Kidney (tissue), 14 donors: ENCODE results near the gene LRRC45. TPM values are rescaled to one million over a fixed set of nuclear protein-coding genes. Genes with fewer than 3 reads are reported as not detected.

Experiments used
- DNase-seq, 5 donors: peaks; one replicate each; pipeline ENCODE4 v3.0.0-alpha.2; 2013 to 2020
- FAIRE-seq: peaks from 2 replicates; lab custom pipeline; 2012; peaks lifted over from hg19 to GRCh38; lab: Jason Lieb, UNC
- H3K27ac ChIP-seq, 2 donors: one replicate each; pipeline ENCODE4 v1.7.0; 2013; ENCODE audit warnings: low read depth in 2 of 2, low read length in 2 of 2, inconsistent platforms in 1 of 2
- H3K27me3 ChIP-seq: one replicate; pipeline ENCODE4 v1.7.1; 2013; ENCODE audit warnings: low read length, inconsistent platforms; ENCODE audit not compliant: control insufficient read depth, insufficient read depth
- H3K36me3 ChIP-seq, 3 donors: one replicate each; pipeline versions ENCODE4 v1.7.0 to v1.7.1; 2013; ENCODE audit warnings: low read length in 3 of 3, control low read depth in 1 of 3, inconsistent platforms in 1 of 3; ENCODE audit not compliant: insufficient read depth in 3 of 3, control insufficient read depth in 2 of 3
- H3K4me1 ChIP-seq, 3 donors: one replicate each; pipeline versions ENCODE4 v1.7.0 to v1.7.1; 2013; ENCODE audit warnings: low read length in 3 of 3, inconsistent platforms in 1 of 3, low read depth in 1 of 3; ENCODE audit not compliant: control insufficient read depth in 2 of 3, insufficient read depth in 2 of 3
- H3K4me3 ChIP-seq, 3 donors: one replicate each; pipeline versions ENCODE4 v1.7.0 to v1.8.1; 2013; ENCODE audit warnings: low read length in 3 of 3, control low read depth in 1 of 3, inconsistent platforms in 1 of 3
- H3K9ac ChIP-seq, 3 donors: one replicate each; pipeline versions ENCODE4 v1.7.0 to v1.7.1; 2013; ENCODE audit warnings: low read length in 3 of 3, control low read depth in 1 of 3, inconsistent platforms in 1 of 3
- H3K9me3 ChIP-seq, 3 donors: one replicate each; pipeline versions ENCODE4 v1.7.0 to v1.7.1; 2013; ENCODE audit warnings: low read length in 3 of 3, control low read depth in 1 of 3, inconsistent platforms in 1 of 3; ENCODE audit not compliant: control insufficient read depth in 2 of 3, insufficient read depth in 1 of 3
- intact Hi-C: fragments of 100-400 bp; cut with DNase I; formaldehyde crosslinking; loops from one replicate; pipeline ENCODE4 v1.11.1; 2022
- polyA plus RNA-seq: library from polyadenylated mRNA; stranded (reverse); fragments of 350-450 nt; fragmentation: Illumina TruSeq; extraction: RNeasy Lipid Tissue Mini Kit (QIAGEN cat#74804); gene quantifications from one replicate; pipeline ENCODE4 v1.2.3, GENCODE V29; 2014; ENCODE audit warnings: low read depth, low replicate concordance; ENCODE audit not compliant: insufficient read depth
- total RNA-seq: library from RNA; stranded (reverse); fragmentation: NEBNext Ultra II Directional; extraction: Animal tissue kit (Norgen Biotek cat#: 25700); gene quantifications from one replicate; pipeline ENCODE4 v1.2.1, GENCODE V29; 2021
- TF ChIP-seq, protein P1 (sequence below): IDR thresholded peaks from 3 replicates; pipeline ENCODE4 v1.5.1; 2012; ENCODE audit warnings: mild to moderate bottlenecking, moderate library complexity, borderline replicate concordance; ENCODE audit not compliant: insufficient read depth; ENCODE audit errors: extremely low read depth
- donor health status: control.
- donor health status: control.
- donor health status: control.
- donor health status: control.
- donor health status: control.
- donor health status: DM: yes; HTN: yes; CAD: no.
- donor health status: Normal renal cell carcinoma (clear cell type).

The LRRC45 gene
- total and polyA plus RNA-seq, 2 donors from 2014 or later = 9.9 TPM

DNA sequence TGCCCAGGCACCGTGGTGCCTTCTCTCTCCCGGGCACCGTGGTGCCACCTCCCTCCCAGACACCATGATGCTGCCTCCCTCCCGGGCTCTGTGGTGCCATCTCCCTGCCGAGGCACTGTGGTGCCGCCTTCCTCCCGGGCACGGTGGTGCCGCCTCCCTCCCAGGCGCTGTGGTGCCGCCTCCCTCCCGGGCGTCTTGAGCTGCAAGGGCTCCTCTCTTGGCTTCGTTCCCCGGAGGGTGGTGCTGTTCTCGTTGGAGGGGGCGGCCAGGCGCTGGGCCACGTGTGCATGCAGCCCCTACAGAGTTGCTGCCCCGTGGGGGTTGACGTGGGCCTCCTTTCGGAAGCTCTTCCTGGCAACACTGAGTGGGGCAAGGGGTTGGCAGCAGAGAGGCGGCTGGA is 8.7 kb upstream of the LRRC45 start:
- DNase-seq (no peak), FAIRE-seq (no peak)
- no peaks in the 10 kb centered on the region for H3K36me3 ChIP-seq
- intact Hi-C loops = loop anchor here (10.0 kb wide), 1 partner anchor 50 kb away; the partner anchor contains the start of gene NOTUM
- H3K4me3 ChIP-seq = no peak overlapping the region
- TF ChIP-seq, protein P1, sequence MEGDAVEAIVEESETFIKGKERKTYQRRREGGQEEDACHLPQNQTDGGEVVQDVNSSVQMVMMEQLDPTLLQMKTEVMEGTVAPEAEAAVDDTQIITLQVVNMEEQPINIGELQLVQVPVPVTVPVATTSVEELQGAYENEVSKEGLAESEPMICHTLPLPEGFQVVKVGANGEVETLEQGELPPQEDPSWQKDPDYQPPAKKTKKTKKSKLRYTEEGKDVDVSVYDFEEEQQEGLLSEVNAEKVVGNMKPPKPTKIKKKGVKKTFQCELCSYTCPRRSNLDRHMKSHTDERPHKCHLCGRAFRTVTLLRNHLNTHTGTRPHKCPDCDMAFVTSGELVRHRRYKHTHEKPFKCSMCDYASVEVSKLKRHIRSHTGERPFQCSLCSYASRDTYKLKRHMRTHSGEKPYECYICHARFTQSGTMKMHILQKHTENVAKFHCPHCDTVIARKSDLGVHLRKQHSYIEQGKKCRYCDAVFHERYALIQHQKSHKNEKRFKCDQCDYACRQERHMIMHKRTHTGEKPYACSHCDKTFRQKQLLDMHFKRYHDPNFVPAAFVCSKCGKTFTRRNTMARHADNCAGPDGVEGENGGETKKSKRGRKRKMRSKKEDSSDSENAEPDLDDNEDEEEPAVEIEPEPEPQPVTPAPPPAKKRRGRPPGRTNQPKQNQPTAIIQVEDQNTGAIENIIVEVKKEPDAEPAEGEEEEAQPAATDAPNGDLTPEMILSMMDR = no peak
- no peak overlapping the region for H3K27ac ChIP-seq
- no peaks in the 10 kb centered on the region for H3K27me3 ChIP-seq
- H3K9me3 ChIP-seq = no peaks in the 10 kb centered on the region
- no peaks in the 10 kb centered on the region for H3K4me1 ChIP-seq
- no peak overlapping the region for H3K9ac ChIP-seq

DNA sequence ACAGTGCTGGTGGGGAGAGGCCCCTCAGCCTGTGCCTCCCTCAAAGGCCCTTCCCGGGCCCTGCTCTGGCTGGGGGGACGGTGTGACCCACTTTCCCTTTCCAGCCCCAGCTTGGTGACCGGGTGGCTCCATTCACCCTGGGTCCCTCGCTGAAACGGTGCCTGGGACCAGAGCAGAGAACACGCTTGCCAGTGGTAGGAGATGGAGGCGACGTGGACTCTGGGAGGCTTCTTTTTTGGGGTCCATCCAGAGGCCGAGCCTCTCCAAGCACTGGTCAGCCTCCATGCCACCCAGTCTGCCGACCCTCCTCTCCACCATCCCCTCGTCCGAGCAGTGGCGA is 8.2 kb upstream of the LRRC45 start:
- no peak overlapping the region for H3K9ac ChIP-seq
- H3K9me3 ChIP-seq = no peaks in the 10 kb centered on the region
- TF ChIP-seq, protein P1 = no peak
- no peaks in the 10 kb centered on the region for H3K4me1 ChIP-seq
- H3K36me3 ChIP-seq = no peaks in the 10 kb centered on the region
- DNase-seq (no peak), FAIRE-seq (no peak)
- H3K27ac ChIP-seq = no peak overlapping the region
- no peak overlapping the region for H3K4me3 ChIP-seq
- H3K27me3 ChIP-seq = no peaks in the 10 kb centered on the region
- intact Hi-C loops = loop anchor here (10.0 kb wide), 1 partner anchor 50 kb away; the partner anchor contains the start of gene NOTUM

DNA sequence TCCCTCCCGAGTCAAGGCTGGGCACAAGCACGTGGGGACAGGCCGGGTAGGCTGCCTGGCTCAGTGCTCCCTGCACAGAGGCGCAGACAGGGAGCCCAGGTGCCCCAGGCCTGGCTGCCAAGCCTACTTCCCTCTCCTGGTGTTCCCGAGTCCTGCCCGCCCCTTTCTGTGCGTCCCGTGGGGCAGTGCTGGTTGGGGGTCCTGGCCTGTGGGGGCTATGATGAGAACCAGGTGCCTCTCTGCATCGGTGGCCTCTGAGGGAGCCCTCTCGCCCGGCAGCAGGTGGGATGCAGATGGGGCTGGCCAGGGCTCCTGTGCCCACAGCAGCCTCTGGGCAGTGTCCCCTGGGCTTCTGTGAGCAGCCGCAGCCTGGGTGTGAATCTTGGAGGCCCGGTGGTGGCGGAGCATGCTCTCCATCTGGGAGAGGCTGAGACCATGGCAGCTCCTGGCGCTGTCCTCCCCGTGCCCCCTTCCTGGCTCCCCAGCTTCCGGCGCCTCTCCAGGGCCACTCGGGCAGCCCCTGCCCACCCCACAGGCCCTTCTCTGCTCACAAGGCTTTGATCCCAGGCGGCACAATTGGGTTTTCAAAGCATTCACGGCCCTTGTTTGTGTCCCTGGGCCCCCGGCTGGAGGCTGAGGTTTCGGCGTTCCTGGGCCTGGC is 7.7 kb upstream of the LRRC45 start:
- Histone ChIP-seq H3K36me3 (no peaks in the 10 kb centered on the region), H3K9ac (no peak overlapping the region), H3K4me1 (no peaks in the 10 kb centered on the region), H3K27me3 (no peaks in the 10 kb centered on the region), H3K4me3 (no peak overlapping the region), H3K9me3 (no peaks in the 10 kb centered on the region), H3K27ac (no peak overlapping the region)
- FAIRE-seq (no peak), DNase-seq (no peak)
- TF ChIP-seq, protein P1 = no peak
- intact Hi-C loops = loop anchor here (10.0 kb wide), 1 partner anchor 51 kb away; the partner anchor contains the start of gene NOTUM
